DMS153 treated with DMSO at 0.1 percent for 48 hours (cell line): Measurements from ENCODE around the gene PJA2.

Experiments
- DNase-seq: peaks from one replicate; lab custom pipeline; 2025; ENCODE audit not compliant: unreplicated experiment; lab: John Stamatoyannopoulos, UW

Gene PJA2

GRCh38 chr5:109351988-109352864 lies 57.5 kb downstream of the PJA2 start:
- no peak for DNase-seq

- DNase-seq: no peak
Observed at GRCh38 chr5:109350537-109351270, 59.1 kb downstream of the PJA2 start.

GRCh38 chr5:109349388-109349787 lies 60.4 kb downstream of the PJA2 start:
- no peak for DNase-seq

GRCh38 chr5:109347252-109347888 lies 62.4 kb downstream of the PJA2 start:
- DNase-seq: no peak

GRCh38 chr5:109345699-109346098 lies 64.1 kb downstream of the PJA2 start:
- DNase-seq: no peak

GRCh38 chr5:109340351-109340750 lies 69.4 kb downstream of the PJA2 start:
- DNase-seq: no peak

GRCh38 chr5:109335114-109335513 lies 74.7 kb downstream of the PJA2 start:
- no peak for DNase-seq

GRCh38 chr5:109334056-109334455 lies 75.7 kb downstream of the PJA2 start:
- DNase-seq: no peak

GRCh38 chr5:109329333-109330237 lies 80.2 kb downstream of the PJA2 start:
- DNase-seq: no peak

GRCh38 chr5:109328626-109329025 lies 81.1 kb downstream of the PJA2 start:
- no peak for DNase-seq

- DNase-seq: no peak
Observed at GRCh38 chr5:109327570-109327969, 82.2 kb downstream of the PJA2 start.

- no peak for DNase-seq
Observed at GRCh38 chr5:109326919-109327318, 82.9 kb downstream of the PJA2 start.

- no peak for DNase-seq
Observed at GRCh38 chr5:109325456-109325855, 84.3 kb downstream of the PJA2 start.

GRCh38 chr5:109324931-109325330 lies 84.8 kb downstream of the PJA2 start:
- DNase-seq: no peak

- no peak for DNase-seq
Observed at GRCh38 chr5:109324351-109324750, 85.4 kb downstream of the PJA2 start.

GRCh38 chr5:109322694-109323093 lies 87.1 kb downstream of the PJA2 start:
- no peak for DNase-seq

GRCh38 chr5:109319351-109319750 lies 90.4 kb downstream of the PJA2 start:
- no peak for DNase-seq

GRCh38 chr5:109318455-109319108 lies 91.2 kb downstream of the PJA2 start:
- DNase-seq: no peak

GRCh38 chr5:109316634-109317033 lies 93.1 kb downstream of the PJA2 start:
- DNase-seq: no peak

- no peak for DNase-seq
Observed at GRCh38 chr5:109315245-109315644, 94.5 kb downstream of the PJA2 start.
